Large intestine (tissue), 3 donors: ENCODE measurements around the gene FCER2. TPM values are rescaled to one million over a fixed set of nuclear protein-coding genes. Genes with fewer than 3 reads are reported as not detected.

Experiments
- DNase-seq, 2 donors: peaks; one replicate each; pipeline versions ENCODE4 v3.0.0 to v3.0.0-alpha.2; 2013
- H3K27ac ChIP-seq: one replicate; pipeline ENCODE4 v1.5.1; 2013; ENCODE audit warnings: low read length
- H3K27me3 ChIP-seq: 2 replicates; pipeline ENCODE4 v1.6.1; 2013; ENCODE audit warnings: low read length; ENCODE audit not compliant: control insufficient read depth, insufficient read depth
- H3K36me3 ChIP-seq: 2 replicates; pipeline ENCODE4 v1.6.1; 2013; ENCODE audit warnings: low read length; ENCODE audit not compliant: control insufficient read depth, insufficient read depth
- H3K4me1 ChIP-seq: one replicate; pipeline ENCODE4 v1.6.1; 2013; ENCODE audit warnings: low read length; ENCODE audit not compliant: control insufficient read depth, insufficient read depth
- H3K4me3 ChIP-seq: one replicate; pipeline ENCODE4 v1.5.1; 2013; ENCODE audit warnings: low read length
- H3K9me3 ChIP-seq: one replicate; pipeline ENCODE4 v1.6.1; 2013; ENCODE audit warnings: mild to moderate bottlenecking, low read depth, low read length, moderate library complexity; ENCODE audit not compliant: control insufficient read depth
- WGBS: methylation state at CpG from one replicate; pipeline ENCODE4 v1.1.5; 2013; ENCODE audit warnings: low lambda C conversion rate; ENCODE audit not compliant: insufficient coverage; 5-methylcytosine and 5-hydroxymethylcytosine counted together
- polyA plus RNA-seq: library from polyadenylated mRNA; unstranded; fragments of 120-200 nt; gene quantifications from one replicate; pipeline ENCODE4 v1.2.1, GENCODE V29; 2013

Gene FCER2
- polyA plus RNA-seq, 1 donor = 0.28 TPM

DNA sequence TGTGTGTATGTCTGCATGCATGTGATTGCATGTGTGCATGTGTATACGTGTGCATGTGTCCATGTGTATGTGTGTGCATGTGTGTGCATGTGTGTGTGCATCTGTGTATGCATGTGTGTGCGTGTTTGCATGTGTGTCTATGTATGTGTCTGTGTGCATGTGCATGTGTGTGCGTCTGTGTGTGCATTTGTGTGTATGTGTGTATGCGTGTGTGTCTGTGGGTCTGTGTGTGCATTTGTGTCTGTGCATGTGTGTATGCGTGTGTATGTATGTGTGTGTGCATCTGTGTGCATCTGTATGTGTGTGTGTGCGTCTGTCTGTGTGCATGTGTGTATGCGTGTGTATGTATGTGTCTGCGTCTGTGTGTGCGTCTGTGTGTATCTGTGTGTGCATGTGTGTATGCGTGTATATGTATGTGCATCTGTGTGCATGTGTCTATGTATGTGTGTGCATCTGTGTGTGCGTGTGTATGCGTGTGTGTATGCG is 62.0 kb downstream of the FCER2 start:
- H3K27ac ChIP-seq = no peak overlapping the region
- WGBS = no CpG with 5 or more reads among the region's 13 CpGs
- H3K4me3 ChIP-seq = no peak overlapping the region
- peaks cover 7% of the 10 kb centered on the region for H3K27me3 ChIP-seq
- H3K4me1 ChIP-seq = peaks cover 9% of the 10 kb centered on the region
- peaks cover 21% of the 10 kb centered on the region for H3K36me3 ChIP-seq
- H3K9me3 ChIP-seq = no peaks in the 10 kb centered on the region
- DNase-seq = no peak

DNA sequence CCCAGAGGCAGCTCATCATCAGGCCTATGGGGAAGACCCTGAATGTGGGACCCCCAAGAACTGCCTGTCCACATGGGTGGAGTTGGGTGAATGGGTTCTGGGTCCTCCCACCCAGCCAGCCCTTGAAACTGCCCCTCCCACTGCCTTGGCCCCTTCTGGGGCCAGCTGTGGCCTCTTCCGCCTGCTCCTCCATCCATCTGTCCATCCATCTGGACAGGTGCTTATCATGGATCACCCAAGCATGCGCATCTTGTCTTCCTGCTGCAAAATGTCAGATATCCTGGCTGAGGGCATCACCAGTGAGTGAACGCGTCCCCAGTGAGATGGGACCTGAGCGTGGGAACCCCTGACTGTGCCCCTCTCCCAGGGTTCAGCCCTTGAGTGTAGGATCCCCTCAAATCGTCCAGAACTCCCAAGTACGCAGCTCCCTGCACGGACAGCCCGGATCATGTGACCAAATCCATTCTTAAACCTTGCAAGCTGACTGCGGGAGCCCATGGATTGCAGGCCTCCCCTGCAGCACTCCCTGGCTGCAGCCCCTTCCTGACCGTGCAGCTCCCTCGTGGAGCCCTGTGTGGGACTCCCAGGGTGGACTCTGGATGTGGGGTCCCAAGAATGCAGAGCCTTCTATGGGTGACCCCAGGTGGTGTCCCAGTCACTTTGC is 63.0 kb downstream of the FCER2 start:
- H3K27ac ChIP-seq = no peak overlapping the region
- H3K4me1 ChIP-seq = peaks cover 9% of the 10 kb centered on the region
- peaks cover 16% of the 10 kb centered on the region for H3K36me3 ChIP-seq
- no peak overlapping the region for H3K4me3 ChIP-seq
- H3K9me3 ChIP-seq = no peaks in the 10 kb centered on the region
- no CpG with 5 or more reads among the region's 12 CpGs for WGBS
- peaks cover 7% of the 10 kb centered on the region for H3K27me3 ChIP-seq
- DNase-seq = no peak

Other genes starting within 250 kb of the FCER2 start
- 7.9 TPM for gene PEX11G, start 213.1 kb downstream of the FCER2 start, polyA plus RNA-seq
- 68.0 TPM for gene ZNF358, start 186.0 kb downstream of the FCER2 start, polyA plus RNA-seq
- gene MCOLN1, start 179.5 kb downstream of the FCER2 start, polyA plus RNA-seq = 18.1 TPM
- 45.4 TPM for gene PNPLA6, start 166.4 kb downstream of the FCER2 start, polyA plus RNA-seq
- gene CAMSAP3, start 106.3 kb downstream of the FCER2 start, polyA plus RNA-seq = 73.9 TPM
- gene XAB2, start 72.6 kb downstream of the FCER2 start, polyA plus RNA-seq = 29.1 TPM
- gene PET100, start 72.3 kb downstream of the FCER2 start, polyA plus RNA-seq = 47.5 TPM
- gene PCP2, start 68.4 kb downstream of the FCER2 start, polyA plus RNA-seq = 1.5 TPM
- 146 TPM for gene STXBP2, start 65.0 kb downstream of the FCER2 start, polyA plus RNA-seq
- 1.1 TPM for gene RETN, start 33.1 kb downstream of the FCER2 start, polyA plus RNA-seq
- 0.06 TPM for gene MCEMP1, start 25.0 kb downstream of the FCER2 start, polyA plus RNA-seq
- gene TRAPPC5, start 21.3 kb downstream of the FCER2 start, polyA plus RNA-seq = 51.2 TPM
- gene CLEC4G, start 30.0 kb upstream of the FCER2 start, polyA plus RNA-seq = 0.57 TPM
- 14.4 TPM for gene CD209, start 45.4 kb upstream of the FCER2 start, polyA plus RNA-seq
- gene CLEC4M, start 61.1 kb upstream of the FCER2 start, polyA plus RNA-seq = 0.09 TPM
- gene EVI5L, start 128.1 kb upstream of the FCER2 start, polyA plus RNA-seq = 9.3 TPM
- 2.1 TPM for gene PRR36, start 172.3 kb upstream of the FCER2 start, polyA plus RNA-seq
- gene LRRC8E, start 186.4 kb upstream of the FCER2 start, polyA plus RNA-seq = 0.31 TPM
- gene MAP2K7, start 201.7 kb upstream of the FCER2 start, polyA plus RNA-seq = 28.5 TPM
- gene TGFBR3L, start 212.7 kb upstream of the FCER2 start, polyA plus RNA-seq = 1.4 TPM
- 15.7 TPM for gene SNAPC2, start 218.2 kb upstream of the FCER2 start, polyA plus RNA-seq
- 7.0 TPM for gene CTXN1, start 224.0 kb upstream of the FCER2 start, polyA plus RNA-seq
- gene TIMM44, start 241.5 kb upstream of the FCER2 start, polyA plus RNA-seq = 49.1 TPM